SK-N-SH (cell line): ENCODE measurements around the gene REXO1. TPM values are rescaled to one million over a fixed set of nuclear protein-coding genes. Genes with fewer than 3 reads are reported as not detected.

ENCODE experiments used
- CTCF ChIA-PET: fragments of 300-600, 350-600 bp; formaldehyde crosslinking; extraction: SDS; loops from one replicate; lab custom pipeline; 2021; lab: Yijun Ruan, JAX
- POLR2A ChIA-PET: fragments of 350-600 bp; sonication (Branson Sonifier 250); formaldehyde crosslinking; extraction: SDS; loops from one replicate; lab custom pipeline; 2020; ENCODE audit warnings: antibody characterized with exemption, inconsistent platforms; lab: Yijun Ruan, JAX
- DNase-seq: peaks from one replicate; pipeline ENCODE4 v3.0.0; 2012
- H2AFZ ChIP-seq: fragments of 200-600 bp; sonication (generic); 2 replicates; pipeline ENCODE4 v1.8.1; 2016; ENCODE audit warnings: antibody characterized with exemption, mild to moderate bottlenecking, low read depth
- H3F3A ChIP-seq: fragments of 200-600 bp; sonication (generic); replicated peaks from 2 replicates; pipeline ENCODE3; 2016; ENCODE audit warnings: antibody characterized with exemption, mild to moderate bottlenecking; ENCODE audit not compliant: insufficient read depth
- H3K27ac ChIP-seq, 2 experiments: fragments of 200-500 bp in 1 of 2; fragments of 200-600 bp in 1 of 2; sonication (Bioruptor generic) in 1 of 2; sonication (generic), shearing (Covaris generic) in 1 of 2; 2 replicates each; pipeline versions ENCODE4 v1.5.1 to v1.6.1; 2014 to 2016; ENCODE audit warnings: low read depth in 2 of 2, inconsistent platforms in 1 of 2, low read length in 1 of 2, mild to moderate bottlenecking in 1 of 2, mixed read lengths in 1 of 2
- H3K27me3 ChIP-seq: fragments of 200-600 bp; sonication (generic), shearing (Covaris generic); 2 replicates; pipeline ENCODE4 v1.6.1; 2016; ENCODE audit warnings: mixed run types; ENCODE audit not compliant: insufficient read depth
- H3K36me3 ChIP-seq, 2 experiments: fragments of 200-500 bp in 1 of 2; fragments of 200-600 bp in 1 of 2; sonication (Bioruptor generic) in 1 of 2; sonication (generic) in 1 of 2; replicated peaks in 1 of 2; 2 replicates each; pipeline versions ENCODE3 to v1.5.1; 2014 to 2016; ENCODE audit warnings: low read length in 1 of 2, mild to moderate bottlenecking in 1 of 2; ENCODE audit not compliant: insufficient read depth in 2 of 2, control insufficient read depth in 1 of 2
- H3K4me1 ChIP-seq, 2 experiments: fragments of 200-500 bp in 1 of 2; fragments of 200-600 bp in 1 of 2; sonication (Bioruptor generic) in 1 of 2; sonication (generic), shearing (Covaris generic) in 1 of 2; 2 replicates each; pipeline versions ENCODE4 v1.5.1 to v1.6.1; 2014 to 2016; ENCODE audit warnings: low read depth in 1 of 2, low read length in 1 of 2, mixed run types in 1 of 2; ENCODE audit not compliant: insufficient read depth in 2 of 2, control insufficient read depth in 1 of 2
- H3K4me2 ChIP-seq: fragments of 200-600 bp; sonication (generic), shearing (Covaris generic); 2 replicates; pipeline ENCODE4 v1.6.1; 2017; ENCODE audit warnings: mixed run types
- H3K4me3 ChIP-seq, 2 experiments: fragments of 200-500 bp in 1 of 2; fragments of 200-600 bp in 1 of 2; sonication (Bioruptor generic) in 1 of 2; sonication (generic), shearing (Covaris generic) in 1 of 2; 2 replicates each; pipeline versions ENCODE4 v1.5.1 to v1.8.1; 2014 to 2016; ENCODE audit warnings: low read depth in 2 of 2, inconsistent platforms in 1 of 2, low read length in 1 of 2, mild to moderate bottlenecking in 1 of 2, mixed read lengths in 1 of 2, moderate library complexity in 1 of 2
- H3K79me2 ChIP-seq: fragments of 200-600 bp; sonication (generic); 2 replicates; pipeline ENCODE4 v1.8.1; 2017; ENCODE audit warnings: mild to moderate bottlenecking; ENCODE audit not compliant: insufficient read depth
- H3K9ac ChIP-seq: fragments of 200-600 bp; sonication (generic); 2 replicates; pipeline ENCODE4 v1.6.1; 2017; ENCODE audit warnings: mixed run types
- H3K9me2 ChIP-seq: fragments of 200-600 bp; sonication (generic); 2 replicates; pipeline ENCODE4 v1.6.1; 2017; ENCODE audit warnings: mixed run types
- H3K9me3 ChIP-seq: fragments of 200-600 bp; sonication (generic); 2 replicates; pipeline ENCODE4 v1.6.1; 2017; ENCODE audit warnings: mixed run types, mild to moderate bottlenecking, moderate library complexity
- H4K20me1 ChIP-seq: fragments of 200-600 bp; sonication (generic); 2 replicates; pipeline ENCODE4 v1.6.1; 2017; ENCODE audit warnings: mild to moderate bottlenecking, mixed run types; ENCODE audit not compliant: insufficient read depth
- FOXJ3 ChIP-seq: sonication (generic); formaldehyde crosslinking; IDR thresholded peaks from 2 replicates; pipeline ENCODE4 v1.5.1; 2020; ENCODE audit warnings: mild to moderate bottlenecking, missing genetic modification reagents
- GABPA ChIP-seq: IDR thresholded peaks from 2 replicates; pipeline ENCODE4 v1.4.0; 2012; ENCODE audit warnings: low read depth, mild to moderate bottlenecking
- GATA2 ChIP-seq: sonication (generic); formaldehyde crosslinking; IDR thresholded peaks from 2 replicates; pipeline ENCODE4 v1.5.0; 2020; ENCODE audit warnings: mild to moderate bottlenecking, missing genetic modification reagents
- MEF2A ChIP-seq: IDR thresholded peaks from 2 replicates; pipeline ENCODE4 v1.4.0; 2012; ENCODE audit warnings: low read depth, borderline replicate concordance
- MXI1 ChIP-seq: IDR thresholded peaks from 2 replicates; pipeline ENCODE4 v1.6.1; 2012; ENCODE audit warnings: mild to moderate bottlenecking, low read depth, low read length, improper control_type of control experiment
- NFIC ChIP-seq: IDR thresholded peaks from 2 replicates; pipeline ENCODE4 v1.4.0; 2012; ENCODE audit warnings: borderline replicate concordance
- SIN3A ChIP-seq: IDR thresholded peaks from 2 replicates; pipeline ENCODE4 v1.6.1; 2012; ENCODE audit warnings: low read depth, mild to moderate bottlenecking, low read length, moderate library complexity, borderline replicate concordance
- TAF1 ChIP-seq: IDR thresholded peaks from 2 replicates; pipeline ENCODE4 v1.6.1; 2012; ENCODE audit warnings: low read depth, mild to moderate bottlenecking, low read length, moderate library complexity, borderline replicate concordance
- YY1 ChIP-seq: IDR thresholded peaks from 2 replicates; pipeline ENCODE4 v1.4.0; 2012; ENCODE audit warnings: low read depth, mild to moderate bottlenecking
- WGBS: methylation state at CpG from one replicate; pipeline ENCODE4 v1.1.6; 2017; ENCODE audit warnings: low lambda C conversion rate; 5-methylcytosine and 5-hydroxymethylcytosine counted together
- polyA plus RNA-seq, 3 experiments: library from polyadenylated mRNA; depleted of rRNA; stranded (reverse); fragments of >200 nt; gene quantifications; 2 replicates each; pipeline ENCODE4 v1.2.3, GENCODE V29; 2012
- TF ChIP-seq, protein P1 (sequence below): fragments of 150-350 bp; IDR thresholded peaks from 2 replicates; pipeline ENCODE4 v1.6.1; 2016; ENCODE audit warnings: mild to moderate bottlenecking, low read depth, low read length
- TF ChIP-seq, protein P2 (sequence below): fragments of 200-600 bp; sonication (generic); IDR thresholded peaks from 2 replicates; pipeline ENCODE4 v1.6.1; 2017; ENCODE audit warnings: antibody characterized with exemption, mild to moderate bottlenecking, moderate library complexity

REXO1 gene
- polyA plus RNA-seq, 1 of the 3 experiments (the other 2 are of a cell fraction) = 18.8 TPM

DNA sequence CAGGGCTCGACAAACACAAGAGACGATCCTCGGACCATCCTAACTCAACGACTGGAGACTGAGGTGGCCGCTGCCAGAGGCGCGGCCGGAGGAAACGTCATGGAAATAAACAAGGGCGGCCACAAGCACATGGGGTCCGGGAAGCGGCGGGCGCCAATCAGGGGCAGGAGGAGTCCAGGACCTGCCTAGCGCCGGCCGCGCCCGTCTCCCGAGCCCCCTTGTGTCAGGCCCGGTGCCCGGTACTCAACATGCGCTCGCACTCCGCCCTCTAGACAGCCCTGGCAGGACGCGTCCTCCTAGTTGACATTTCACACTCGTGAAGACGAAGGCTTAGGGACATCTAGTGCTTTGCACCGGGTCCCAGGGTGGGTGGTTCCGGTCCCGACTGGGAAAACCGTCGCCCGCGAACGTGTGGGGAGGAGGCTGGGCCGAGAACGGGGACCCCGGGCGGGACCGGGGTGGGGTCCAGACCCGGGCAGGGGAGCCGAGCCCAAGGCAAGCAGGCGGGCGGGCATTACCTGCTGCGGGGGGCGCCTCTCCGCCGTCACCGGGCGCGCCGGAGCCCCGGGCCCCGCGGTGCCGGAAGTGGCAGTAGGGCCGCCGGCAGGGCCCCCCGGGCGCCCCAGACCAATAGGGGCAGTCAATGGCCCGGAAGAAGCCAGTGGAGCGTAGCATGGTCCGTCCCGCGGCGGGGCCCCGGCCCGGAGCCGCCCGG, 442 bp downstream of the REXO1 start:
- no peaks in the 10 kb centered on the region for H3K27me3 ChIP-seq
- peak; percentile 73 for DNase-seq
- 2% methylated on average over 28 of the region's 72 CpGs for WGBS
- peaks cover 7 to 18% of the 10 kb centered on the region in 2 experiments; a peak in 1 of 4 replicates for H3K4me1 ChIP-seq
- H3K9me3 ChIP-seq = no peaks in the 10 kb centered on the region
- H3K9ac ChIP-seq = peak overlapping the region; percentile 99
- H3K79me2 ChIP-seq = peaks cover 78% of the 10 kb centered on the region
- H3K9me2 ChIP-seq = no peaks in the 10 kb centered on the region
- peak overlapping the region; percentile 100 for H3K4me2 ChIP-seq
- no peak for TF ChIP-seq GABPA
- TF ChIP-seq SIN3A = peak; percentile 42; the same call in 1 of the 2 replicates
- TF ChIP-seq MXI1 = peak; percentile 46; the same call in 1 of the 2 replicates
- peaks cover 88% of the 10 kb centered on the region for H4K20me1 ChIP-seq
- peak overlapping the region; percentile 84 to 94 for H3K4me3 ChIP-seq
- POLR2A ChIA-PET = no interaction called here
- peaks cover 6 to 7% of the 10 kb centered on the region in 2 experiments for H3K36me3 ChIP-seq
- CTCF ChIA-PET = interaction anchor here (1.0 to 15.0 kb wide), 7 partner anchors 10 to 34 kb away, joined by 3 to 188 read pairs (median 7); no protein-coding TSS in a partner anchor
- H3F3A ChIP-seq = peaks cover 19% of the 10 kb centered on the region
- peak overlapping the region; percentile 96 to 99 for H3K27ac ChIP-seq
- no peak overlapping the region; the same call in 1 of the 2 replicates for H2AFZ ChIP-seq

DNA sequence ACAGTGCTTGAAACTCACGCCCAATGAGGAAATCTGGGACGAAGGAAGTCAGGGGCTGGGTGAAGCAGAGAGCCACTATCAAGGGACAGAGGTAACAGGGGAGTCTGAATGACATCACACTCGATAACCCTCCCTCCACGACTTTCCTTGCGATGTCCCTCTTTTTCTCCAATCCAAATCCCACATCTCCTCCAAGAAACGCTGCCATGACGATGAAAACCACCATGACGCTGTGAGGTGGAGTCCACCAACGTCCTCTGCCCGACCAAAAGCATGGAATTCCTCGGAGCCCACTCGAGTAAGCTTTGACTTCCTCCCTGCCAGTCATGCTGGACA, 967 bp downstream of the REXO1 start:
- Histone ChIP-seq H3K27me3 (no peaks in the 10 kb centered on the region), H3F3A (peaks cover 19% of the 10 kb centered on the region), H3K4me3 (peak overlapping the region; percentile 84 to 94), H3K4me1 (peaks cover 7 to 18% of the 10 kb centered on the region in 2 experiments; a peak in 1 of 4 replicates), H3K79me2 (peaks cover 78% of the 10 kb centered on the region), H3K9me2 (no peaks in the 10 kb centered on the region), H3K9me3 (no peaks in the 10 kb centered on the region), H2AFZ (no peak overlapping the region; the same call in 1 of the 2 replicates), H3K9ac (peak overlapping the region; percentile 99), H3K4me2 (peak overlapping the region; percentile 100), H3K27ac (peak overlapping the region in 1 of 2 experiments; percentile 96; a peak in 2 of 4 replicates), H3K36me3 (peaks cover 6 to 7% of the 10 kb centered on the region in 2 experiments), H4K20me1 (peaks cover 88% of the 10 kb centered on the region)
- POLR2A ChIA-PET = no interaction called here
- 13% methylated on average over 12 of the region's 12 CpGs for WGBS
- CTCF ChIA-PET = interaction anchor here (1.0 to 15.0 kb wide), 4 partner anchors 10 to 28 kb away, joined by 3 to 188 read pairs (median 23); no protein-coding TSS in a partner anchor
- no peak for DNase-seq
- TF ChIP-seq, protein P1, sequence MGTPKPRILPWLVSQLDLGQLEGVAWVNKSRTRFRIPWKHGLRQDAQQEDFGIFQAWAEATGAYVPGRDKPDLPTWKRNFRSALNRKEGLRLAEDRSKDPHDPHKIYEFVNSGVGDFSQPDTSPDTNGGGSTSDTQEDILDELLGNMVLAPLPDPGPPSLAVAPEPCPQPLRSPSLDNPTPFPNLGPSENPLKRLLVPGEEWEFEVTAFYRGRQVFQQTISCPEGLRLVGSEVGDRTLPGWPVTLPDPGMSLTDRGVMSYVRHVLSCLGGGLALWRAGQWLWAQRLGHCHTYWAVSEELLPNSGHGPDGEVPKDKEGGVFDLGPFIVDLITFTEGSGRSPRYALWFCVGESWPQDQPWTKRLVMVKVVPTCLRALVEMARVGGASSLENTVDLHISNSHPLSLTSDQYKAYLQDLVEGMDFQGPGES = no peak
- TF ChIP-seq NFIC (no peak), YY1 (no peak), GATA2 (CRISPR knock-in tag) (no peak), FOXJ3 (CRISPR knock-in tag) (no peak), MEF2A (no peak), TAF1 (no peak)
- TF ChIP-seq, protein P2, sequence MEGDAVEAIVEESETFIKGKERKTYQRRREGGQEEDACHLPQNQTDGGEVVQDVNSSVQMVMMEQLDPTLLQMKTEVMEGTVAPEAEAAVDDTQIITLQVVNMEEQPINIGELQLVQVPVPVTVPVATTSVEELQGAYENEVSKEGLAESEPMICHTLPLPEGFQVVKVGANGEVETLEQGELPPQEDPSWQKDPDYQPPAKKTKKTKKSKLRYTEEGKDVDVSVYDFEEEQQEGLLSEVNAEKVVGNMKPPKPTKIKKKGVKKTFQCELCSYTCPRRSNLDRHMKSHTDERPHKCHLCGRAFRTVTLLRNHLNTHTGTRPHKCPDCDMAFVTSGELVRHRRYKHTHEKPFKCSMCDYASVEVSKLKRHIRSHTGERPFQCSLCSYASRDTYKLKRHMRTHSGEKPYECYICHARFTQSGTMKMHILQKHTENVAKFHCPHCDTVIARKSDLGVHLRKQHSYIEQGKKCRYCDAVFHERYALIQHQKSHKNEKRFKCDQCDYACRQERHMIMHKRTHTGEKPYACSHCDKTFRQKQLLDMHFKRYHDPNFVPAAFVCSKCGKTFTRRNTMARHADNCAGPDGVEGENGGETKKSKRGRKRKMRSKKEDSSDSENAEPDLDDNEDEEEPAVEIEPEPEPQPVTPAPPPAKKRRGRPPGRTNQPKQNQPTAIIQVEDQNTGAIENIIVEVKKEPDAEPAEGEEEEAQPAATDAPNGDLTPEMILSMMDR = no peak
